ENCODE measurements around the gene CD8B.

The CD8B gene

DNA sequence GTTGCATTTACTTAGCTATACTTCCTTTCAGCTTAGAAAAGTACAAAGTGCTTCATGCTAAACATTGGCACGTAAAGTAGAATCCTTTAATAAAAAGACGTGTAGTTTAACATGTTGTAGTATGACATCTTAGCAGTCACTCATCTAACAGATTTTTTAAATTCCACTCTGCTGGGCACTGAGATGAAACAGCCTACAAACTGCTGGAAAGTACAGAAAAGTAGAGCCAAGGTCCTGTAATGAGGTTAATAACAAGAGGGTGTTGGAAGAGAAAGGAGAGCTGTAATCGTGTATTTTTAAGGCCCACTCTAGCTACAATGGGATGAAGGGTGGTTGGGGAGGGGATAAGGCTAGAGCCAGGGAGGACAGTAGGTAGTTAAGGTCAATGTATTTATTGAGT lies 81.7 kb downstream of the CD8B start:
- TF ChIP-seq, protein P1, sequence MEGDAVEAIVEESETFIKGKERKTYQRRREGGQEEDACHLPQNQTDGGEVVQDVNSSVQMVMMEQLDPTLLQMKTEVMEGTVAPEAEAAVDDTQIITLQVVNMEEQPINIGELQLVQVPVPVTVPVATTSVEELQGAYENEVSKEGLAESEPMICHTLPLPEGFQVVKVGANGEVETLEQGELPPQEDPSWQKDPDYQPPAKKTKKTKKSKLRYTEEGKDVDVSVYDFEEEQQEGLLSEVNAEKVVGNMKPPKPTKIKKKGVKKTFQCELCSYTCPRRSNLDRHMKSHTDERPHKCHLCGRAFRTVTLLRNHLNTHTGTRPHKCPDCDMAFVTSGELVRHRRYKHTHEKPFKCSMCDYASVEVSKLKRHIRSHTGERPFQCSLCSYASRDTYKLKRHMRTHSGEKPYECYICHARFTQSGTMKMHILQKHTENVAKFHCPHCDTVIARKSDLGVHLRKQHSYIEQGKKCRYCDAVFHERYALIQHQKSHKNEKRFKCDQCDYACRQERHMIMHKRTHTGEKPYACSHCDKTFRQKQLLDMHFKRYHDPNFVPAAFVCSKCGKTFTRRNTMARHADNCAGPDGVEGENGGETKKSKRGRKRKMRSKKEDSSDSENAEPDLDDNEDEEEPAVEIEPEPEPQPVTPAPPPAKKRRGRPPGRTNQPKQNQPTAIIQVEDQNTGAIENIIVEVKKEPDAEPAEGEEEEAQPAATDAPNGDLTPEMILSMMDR (IDR thresholded peaks at IDR 0.05; ENCODE audit: extremely low read depth, missing control alignments), result no peak
- no peak for DNase-seq (ENCODE audit: low spot score)

DNA sequence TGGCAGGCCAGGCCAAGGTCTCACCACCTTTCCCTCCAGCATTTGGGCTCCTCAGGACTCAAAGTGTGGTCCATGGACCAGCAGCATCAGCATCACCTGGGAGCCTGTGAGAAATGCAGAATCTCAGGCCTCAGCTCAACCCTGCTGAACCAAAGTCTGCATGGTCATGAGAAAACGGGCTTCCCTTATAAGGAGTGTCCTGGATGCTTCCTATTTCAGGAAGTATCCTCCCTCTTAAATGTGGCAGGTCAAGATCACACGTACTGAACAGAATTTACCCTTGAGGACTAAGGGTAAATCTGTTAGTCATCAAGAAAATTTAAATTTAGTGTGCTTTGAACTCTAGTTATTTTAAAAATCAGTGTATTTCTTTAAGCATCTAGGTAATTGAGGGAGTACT lies 82.7 kb downstream of the CD8B start:
- TF ChIP-seq, protein P1 (IDR thresholded peaks at IDR 0.05; ENCODE audit: extremely low read depth, missing control alignments), result no peak
- DNase-seq (ENCODE audit: low spot score), result no peak

DNA sequence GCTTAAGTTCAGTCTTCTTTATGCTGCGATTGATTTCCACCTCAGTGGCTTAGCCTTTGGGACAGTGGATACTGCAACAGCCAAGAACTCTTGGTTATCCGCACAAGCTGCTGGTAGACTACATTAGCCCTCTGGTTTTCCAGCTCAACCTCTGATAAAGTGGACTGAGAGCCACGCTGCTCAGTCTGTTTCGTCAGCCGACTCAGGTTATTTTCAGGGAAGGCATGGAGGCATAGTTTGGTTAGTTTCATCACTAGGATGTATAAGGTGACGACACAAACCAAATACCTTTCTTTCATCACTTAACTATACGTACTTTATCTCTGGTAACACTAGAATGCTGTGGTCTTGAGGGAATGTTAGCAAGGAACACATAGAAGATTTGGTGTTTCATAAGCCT lies 85.2 kb downstream of the CD8B start:
- TF ChIP-seq, protein P1 (IDR thresholded peaks at IDR 0.05; ENCODE audit: extremely low read depth, missing control alignments), result no peak
- DNase-seq (ENCODE audit: low spot score), result no peak

DNA sequence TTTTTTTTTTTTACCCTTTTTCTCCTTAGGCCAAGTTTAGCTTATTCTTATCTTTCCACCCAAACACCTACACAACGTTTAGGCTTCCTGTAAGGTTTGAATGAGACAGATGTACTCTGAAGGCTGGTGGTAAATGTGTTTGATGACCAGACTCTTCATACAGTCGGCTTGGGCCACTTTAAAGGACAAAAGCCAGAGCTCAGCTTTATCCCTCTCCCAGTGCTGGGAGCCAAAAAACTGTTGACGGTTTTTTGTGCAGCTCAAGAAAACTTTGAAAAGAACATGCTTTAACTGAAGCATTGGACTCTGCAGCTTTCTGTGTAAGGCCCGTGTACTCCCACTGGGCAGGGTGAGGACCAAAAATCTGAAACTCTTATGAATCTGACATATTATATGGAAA lies 86.3 kb downstream of the CD8B start:
- DNase-seq (ENCODE audit: low spot score), result no peak
- TF ChIP-seq, protein P1 (IDR thresholded peaks at IDR 0.05; ENCODE audit: extremely low read depth, missing control alignments), result no peak

DNA sequence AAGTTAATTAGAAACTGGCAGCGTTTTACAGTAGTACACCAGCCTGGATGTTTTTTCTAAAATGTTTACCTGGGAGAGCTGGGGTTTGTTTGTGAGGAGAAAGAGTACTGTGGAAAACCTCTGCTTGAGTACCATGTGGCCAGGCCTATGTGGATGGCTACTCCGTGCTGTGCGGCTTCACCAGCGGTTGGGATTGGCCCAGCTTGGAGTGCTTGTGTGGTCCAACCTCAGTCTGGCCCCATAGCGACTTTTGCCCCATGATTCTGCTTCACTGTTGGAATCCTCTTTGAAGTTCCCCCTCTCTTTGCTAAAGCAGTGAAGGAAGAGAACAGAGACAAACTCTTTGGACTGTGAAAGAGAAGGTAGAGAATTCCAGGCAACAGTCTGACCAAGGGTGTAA lies 86.8 kb downstream of the CD8B start:
- TF ChIP-seq, protein P1 (IDR thresholded peaks at IDR 0.05; ENCODE audit: extremely low read depth, missing control alignments), result no peak

DNA sequence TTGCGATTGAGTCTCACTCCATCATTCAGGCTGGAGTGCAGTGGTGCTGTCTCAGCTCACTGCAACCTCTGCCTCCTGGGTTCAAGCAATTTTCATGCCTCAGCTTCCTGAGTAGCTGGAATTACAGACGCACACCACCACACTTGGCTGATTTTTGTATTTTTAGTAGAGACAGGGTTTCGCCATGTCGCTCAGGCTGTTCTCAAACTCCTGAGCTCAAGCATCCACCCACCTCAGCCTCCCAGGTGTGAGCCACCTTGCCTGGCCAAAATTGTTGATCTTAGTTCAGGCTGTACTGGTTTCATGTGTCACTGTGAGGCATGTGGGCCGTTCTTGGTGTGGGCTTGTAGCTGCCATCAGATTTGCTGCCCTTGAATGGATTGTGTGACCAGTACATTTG lies 89.1 kb downstream of the CD8B start:
- no peak for DNase-seq (ENCODE audit: low spot score)
- TF ChIP-seq, protein P1 (IDR thresholded peaks at IDR 0.05; ENCODE audit: extremely low read depth, missing control alignments), result no peak

More for the DNA sequence above, 86.8 kb downstream of the CD8B start:
- DNase-seq (ENCODE audit: low spot score), result no peak

DNA sequence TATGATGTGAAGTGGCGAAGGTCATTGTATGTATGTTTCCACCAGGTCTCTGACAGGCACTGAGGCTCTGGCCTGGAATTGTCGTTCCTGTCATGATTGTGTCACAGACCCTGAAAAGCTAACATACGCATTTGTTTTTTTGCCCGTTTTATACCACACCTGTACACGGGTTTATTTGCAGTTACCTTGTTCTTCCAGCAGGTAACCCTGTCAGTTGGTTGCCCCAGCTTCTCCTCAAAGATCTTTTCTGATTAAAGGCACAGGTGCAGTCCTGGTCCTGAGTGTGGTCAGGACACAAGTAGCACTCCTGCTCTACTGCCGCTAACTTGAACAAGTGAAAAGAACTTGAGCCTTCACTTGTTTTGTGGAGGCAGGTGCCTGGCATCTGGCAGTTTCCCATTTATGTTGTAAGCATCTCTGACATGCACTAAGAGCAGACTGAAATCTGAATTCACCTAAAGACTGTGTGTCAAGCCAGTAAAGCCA lies 90.8 kb downstream of the CD8B start:
- no peak for DNase-seq (ENCODE audit: low spot score)
- TF ChIP-seq, protein P1 (IDR thresholded peaks at IDR 0.05; ENCODE audit: extremely low read depth, missing control alignments), result no peak

Measured in GM20000 (cell line).